ENCODE results near the gene GABRG3. TPM values are rescaled to one million over a fixed set of nuclear protein-coding genes. Genes with fewer than 3 reads are reported as not detected.

GABRG3 gene
- total RNA-seq, 1 experiment from 2014 or later, result not detected

- TF ChIP-seq, protein P1, sequence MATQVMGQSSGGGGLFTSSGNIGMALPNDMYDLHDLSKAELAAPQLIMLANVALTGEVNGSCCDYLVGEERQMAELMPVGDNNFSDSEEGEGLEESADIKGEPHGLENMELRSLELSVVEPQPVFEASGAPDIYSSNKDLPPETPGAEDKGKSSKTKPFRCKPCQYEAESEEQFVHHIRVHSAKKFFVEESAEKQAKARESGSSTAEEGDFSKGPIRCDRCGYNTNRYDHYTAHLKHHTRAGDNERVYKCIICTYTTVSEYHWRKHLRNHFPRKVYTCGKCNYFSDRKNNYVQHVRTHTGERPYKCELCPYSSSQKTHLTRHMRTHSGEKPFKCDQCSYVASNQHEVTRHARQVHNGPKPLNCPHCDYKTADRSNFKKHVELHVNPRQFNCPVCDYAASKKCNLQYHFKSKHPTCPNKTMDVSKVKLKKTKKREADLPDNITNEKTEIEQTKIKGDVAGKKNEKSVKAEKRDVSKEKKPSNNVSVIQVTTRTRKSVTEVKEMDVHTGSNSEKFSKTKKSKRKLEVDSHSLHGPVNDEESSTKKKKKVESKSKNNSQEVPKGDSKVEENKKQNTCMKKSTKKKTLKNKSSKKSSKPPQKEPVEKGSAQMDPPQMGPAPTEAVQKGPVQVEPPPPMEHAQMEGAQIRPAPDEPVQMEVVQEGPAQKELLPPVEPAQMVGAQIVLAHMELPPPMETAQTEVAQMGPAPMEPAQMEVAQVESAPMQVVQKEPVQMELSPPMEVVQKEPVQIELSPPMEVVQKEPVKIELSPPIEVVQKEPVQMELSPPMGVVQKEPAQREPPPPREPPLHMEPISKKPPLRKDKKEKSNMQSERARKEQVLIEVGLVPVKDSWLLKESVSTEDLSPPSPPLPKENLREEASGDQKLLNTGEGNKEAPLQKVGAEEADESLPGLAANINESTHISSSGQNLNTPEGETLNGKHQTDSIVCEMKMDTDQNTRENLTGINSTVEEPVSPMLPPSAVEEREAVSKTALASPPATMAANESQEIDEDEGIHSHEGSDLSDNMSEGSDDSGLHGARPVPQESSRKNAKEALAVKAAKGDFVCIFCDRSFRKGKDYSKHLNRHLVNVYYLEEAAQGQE (IDR thresholded peaks at IDR 0.05; ENCODE audit: low read depth), result no peak
- TF ChIP-seq JUND (IDR thresholded peaks at IDR 0.05) (no peak), SRF (IDR thresholded peaks at IDR 0.05; ENCODE audit: low read depth) (no peak), ZNF274 (IDR thresholded peaks at IDR 0.05; ENCODE audit: low read depth, low read length) (no peak), CEBPB (IDR thresholded peaks at IDR 0.05; ENCODE audit: low read depth) (no peak), EZH2 (IDR thresholded peaks at IDR 0.05) (no peak), EZH2phosphoT487 (IDR thresholded peaks at IDR 0.05; ENCODE audit: borderline replicate concordance) (no peak), SP1 (IDR thresholded peaks at IDR 0.05; ENCODE audit: low read depth) (no peak)
- TF ChIP-seq, protein P2, sequence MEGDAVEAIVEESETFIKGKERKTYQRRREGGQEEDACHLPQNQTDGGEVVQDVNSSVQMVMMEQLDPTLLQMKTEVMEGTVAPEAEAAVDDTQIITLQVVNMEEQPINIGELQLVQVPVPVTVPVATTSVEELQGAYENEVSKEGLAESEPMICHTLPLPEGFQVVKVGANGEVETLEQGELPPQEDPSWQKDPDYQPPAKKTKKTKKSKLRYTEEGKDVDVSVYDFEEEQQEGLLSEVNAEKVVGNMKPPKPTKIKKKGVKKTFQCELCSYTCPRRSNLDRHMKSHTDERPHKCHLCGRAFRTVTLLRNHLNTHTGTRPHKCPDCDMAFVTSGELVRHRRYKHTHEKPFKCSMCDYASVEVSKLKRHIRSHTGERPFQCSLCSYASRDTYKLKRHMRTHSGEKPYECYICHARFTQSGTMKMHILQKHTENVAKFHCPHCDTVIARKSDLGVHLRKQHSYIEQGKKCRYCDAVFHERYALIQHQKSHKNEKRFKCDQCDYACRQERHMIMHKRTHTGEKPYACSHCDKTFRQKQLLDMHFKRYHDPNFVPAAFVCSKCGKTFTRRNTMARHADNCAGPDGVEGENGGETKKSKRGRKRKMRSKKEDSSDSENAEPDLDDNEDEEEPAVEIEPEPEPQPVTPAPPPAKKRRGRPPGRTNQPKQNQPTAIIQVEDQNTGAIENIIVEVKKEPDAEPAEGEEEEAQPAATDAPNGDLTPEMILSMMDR (IDR thresholded peaks at IDR 0.05 in 2 of 3, conservative IDR thresholded peaks at IDR 0.05 in 1 of 3; ENCODE audit: borderline replicate concordance in 1 of 3, insufficient read depth in 1 of 3, low read depth in 2 of 3, low read length in 2 of 3), result no peak
Observed at GRCh38 chr15:26945046-26945445, 25.9 kb upstream of the GABRG3 start (continued).

- no peak for ATAC-seq
- Histone ChIP-seq H3K9me2 (ENCODE audit: insufficient read depth) (no peaks in the 10 kb centered on the region), H3K79me2 (ENCODE audit: insufficient read depth, low read length) (no peaks in the 10 kb centered on the region), H3K36me3 (ENCODE audit: control insufficient read depth in 1 of 2, insufficient read depth in 2 of 2, low read length in 2 of 2) (no peaks in the 10 kb centered on the region), H3K9ac (ENCODE audit: low read length) (no peak overlapping the region), H3K27me3 (ENCODE audit: insufficient read depth, low read length) (no peaks in the 10 kb centered on the region), H3K4me2 (ENCODE audit: low read length) (no peak overlapping the region), H3K27ac (ENCODE audit: low read depth, low read length) (no peak overlapping the region), H2AFZ (ENCODE audit: low read depth, low read length, poor library complexity, severe bottlenecking) (no peak overlapping the region), H3K4me3 (replicated peaks in 1 of 2; ENCODE audit: low read depth in 1 of 2, low read length in 2 of 2) (no peak overlapping the region), H3K9me3 (ENCODE audit: control insufficient read depth in 1 of 2, insufficient read depth in 1 of 2, low read depth in 1 of 2, low read length in 2 of 2) (peaks cover 9 to 20% of the 10 kb centered on the region in 2 experiments; a peak in 3 of 4 replicates), H4K20me1 (ENCODE audit: insufficient read depth) (no peaks in the 10 kb centered on the region), H3K4me1 (ENCODE audit: control insufficient read depth in 1 of 2, insufficient read depth in 2 of 2, low read length in 2 of 2) (no peaks in the 10 kb centered on the region)
- intact Hi-C loops (cut with micrococcal nuclease), result no loop called here
- RAD21 ChIA-PET (ENCODE audit: low non-redundant PET in 1 of 2, low total read pairs in 2 of 2, uncharacterized antibody in 2 of 2, unreplicated experiment in 2 of 2), result no interaction called here
- POLR2A ChIA-PET, result no interaction called here
- DNase-seq (ENCODE audit: low read depth, low spot score), result no peak
- no peak for TF ChIP-seq ZNF274 (IDR thresholded peaks at IDR 0.05; ENCODE audit: low read depth, low read length)
- no peak for TF ChIP-seq ELF1 (IDR thresholded peaks at IDR 0.05; ENCODE audit: borderline replicate concordance, low read depth)
- no peak for TF ChIP-seq CEBPB (IDR thresholded peaks at IDR 0.05; ENCODE audit: low read depth)
- no peak for TF ChIP-seq JUND (IDR thresholded peaks at IDR 0.05)
- TF ChIP-seq, protein P2 (IDR thresholded peaks at IDR 0.05 in 2 of 3, conservative IDR thresholded peaks at IDR 0.05 in 1 of 3; ENCODE audit: borderline replicate concordance in 1 of 3, insufficient read depth in 1 of 3, low read depth in 2 of 3, low read length in 2 of 3), result no peak
- no peak for TF ChIP-seq CBX3 (IDR thresholded peaks at IDR 0.05; ENCODE audit: low read depth)
- no peak for TF ChIP-seq POLR2A (IDR thresholded peaks at IDR 0.05; ENCODE audit: borderline replicate concordance, extremely low read depth, insufficient read depth, insufficient read length)
- no peak for TF ChIP-seq SIN3A (IDR thresholded peaks at IDR 0.05; ENCODE audit: low read depth)
- TF ChIP-seq, protein P1 (IDR thresholded peaks at IDR 0.05; ENCODE audit: low read depth), result no peak
- no TSS peak for BruUV-seq (replicated peaks)
- CTCF ChIA-PET, result no interaction called here
Observed at GRCh38 chr15:26950001-26950400, 21.0 kb upstream of the GABRG3 start.

Measured in HCT116 (cell line).